NB4 (cell line): ENCODE measurements around the gene AMIGO2.

ENCODE experiments used
- DNase-seq: peaks from one replicate; pipeline ENCODE4 v3.0.0; 2010; ENCODE audit warnings: low read depth
- H3K4me3 ChIP-seq: one replicate; pipeline ENCODE4 v1.5.1; 2011; ENCODE audit warnings: mild to moderate bottlenecking, low read depth, low read length, moderate library complexity
- CTCF ChIP-seq: IDR thresholded peaks from one replicate; pipeline ENCODE4 v1.5.1; 2012; ENCODE audit warnings: low read depth, low read length
- MYC ChIP-seq: IDR thresholded peaks from 2 replicates; pipeline ENCODE4 v1.6.1; 2011; ENCODE audit warnings: low read depth, low read length
- POLR2A ChIP-seq: IDR thresholded peaks from 2 replicates; pipeline ENCODE4 v1.6.1; 2011; ENCODE audit warnings: mild to moderate bottlenecking; ENCODE audit not compliant: insufficient read length; ENCODE audit errors: extremely low read depth
- TF ChIP-seq, protein P1 (sequence below): IDR thresholded peaks from 2 replicates; pipeline ENCODE4 v1.6.1; 2011; ENCODE audit warnings: low read depth, low read length

The AMIGO2 gene

GRCh38 chr12:47048541-47048940 is 31.2 kb downstream of the AMIGO2 start:
- no peak overlapping the region for H3K4me3 ChIP-seq
- DNase-seq, result no peak
- TF ChIP-seq POLR2A, result no peak

DNA sequence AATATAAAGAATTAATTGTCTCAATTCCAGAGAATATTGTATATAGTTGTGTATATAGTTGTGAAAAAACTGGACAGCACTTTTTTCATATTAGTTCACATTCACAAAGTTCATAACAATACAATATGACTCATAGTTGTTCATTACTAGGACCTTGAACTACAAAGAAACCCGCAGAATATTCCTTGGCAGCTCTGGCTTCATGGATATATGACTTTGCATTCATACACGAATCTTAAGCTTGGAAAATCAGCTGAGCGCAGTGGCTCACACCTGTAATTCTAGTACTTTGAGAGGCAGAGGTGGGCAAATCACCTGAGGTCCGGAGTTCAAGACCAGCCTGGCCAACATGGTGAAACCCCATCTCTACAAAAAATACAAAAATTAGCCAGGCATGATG is 38.4 kb downstream of the AMIGO2 start:
- TF ChIP-seq POLR2A (no peak), MYC (no peak), CTCF (no peak)
- TF ChIP-seq, protein P1, sequence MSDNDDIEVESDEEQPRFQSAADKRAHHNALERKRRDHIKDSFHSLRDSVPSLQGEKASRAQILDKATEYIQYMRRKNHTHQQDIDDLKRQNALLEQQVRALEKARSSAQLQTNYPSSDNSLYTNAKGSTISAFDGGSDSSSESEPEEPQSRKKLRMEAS, result no peak
- DNase-seq, result no peak
- H3K4me3 ChIP-seq, result no peak overlapping the region

- no peak for DNase-seq
- no peak overlapping the region for H3K4me3 ChIP-seq
- no peak for TF ChIP-seq CTCF
- TF ChIP-seq, protein P1, result no peak
- TF ChIP-seq MYC, result no peak
- TF ChIP-seq POLR2A, result no peak
Measured at GRCh38 chr12:47039756-47040155, 40.0 kb downstream of the AMIGO2 start.

DNA sequence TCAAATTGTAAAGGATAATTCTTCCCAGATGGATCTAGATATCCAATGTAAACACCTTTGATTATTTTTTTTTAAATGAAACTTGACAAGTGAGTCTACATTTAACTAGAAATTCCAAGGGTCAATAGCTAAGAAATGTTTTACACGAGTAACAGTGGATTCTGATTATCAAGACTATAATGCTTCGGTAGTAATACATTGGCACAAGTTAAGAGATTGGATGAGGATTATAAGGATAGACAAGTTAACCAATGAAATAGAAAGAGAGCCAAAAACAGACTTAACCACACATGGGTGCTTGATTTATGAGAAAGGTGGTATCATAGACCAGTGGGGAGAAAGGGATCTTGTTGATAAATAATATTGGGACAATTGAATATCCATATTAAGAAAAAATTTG is 40.7 kb downstream of the AMIGO2 start:
- no peak for DNase-seq
- TF ChIP-seq CTCF (no peak), POLR2A (no peak), MYC (no peak)
- TF ChIP-seq, protein P1, result no peak
- no peak overlapping the region for H3K4me3 ChIP-seq

- TF ChIP-seq POLR2A, result no peak
- no peak for TF ChIP-seq MYC
- TF ChIP-seq, protein P1, result no peak
- no peak for TF ChIP-seq CTCF
Measured at GRCh38 chr12:47038270-47038748, 41.5 kb downstream of the AMIGO2 start.

DNA sequence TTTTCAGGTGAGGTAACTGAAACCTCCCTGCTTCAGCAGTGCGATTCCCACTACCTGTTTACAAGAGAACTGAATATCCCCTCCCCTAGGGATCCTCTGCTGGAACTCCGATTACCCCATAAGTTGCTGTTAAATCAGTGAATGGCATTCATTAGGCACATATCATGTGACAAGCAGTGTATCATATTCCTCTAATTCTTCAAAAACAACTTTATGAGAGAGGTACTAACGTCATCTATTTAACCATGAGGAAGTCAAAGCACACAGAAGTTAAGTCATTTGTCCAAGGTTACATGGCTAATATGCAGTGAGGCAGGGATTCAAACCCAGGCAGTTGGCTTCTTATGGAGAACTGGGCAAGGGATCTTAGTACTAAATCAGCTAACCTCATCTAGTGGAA is 44.3 kb downstream of the AMIGO2 start:
- DNase-seq, result no peak
- TF ChIP-seq MYC, result no peak
- TF ChIP-seq, protein P1, result no peak
- TF ChIP-seq CTCF, result no peak
- TF ChIP-seq POLR2A, result no peak

More at GRCh38 chr12:47038270-47038748, 41.5 kb downstream of the AMIGO2 start:
- no peak for DNase-seq
- H3K4me3 ChIP-seq, result no peak overlapping the region

More for the DNA sequence above, 44.3 kb downstream of the AMIGO2 start:
- H3K4me3 ChIP-seq, result no peak overlapping the region
